ENCODE data around the gene TGFB1. TPM values are rescaled to one million over a fixed set of nuclear protein-coding genes. Genes with fewer than 3 reads are reported as not detected.

The TGFB1 gene
- total and polyA plus RNA-seq, 7 donors: 6.5 to 27.1 (median 17.4) TPM

DNA sequence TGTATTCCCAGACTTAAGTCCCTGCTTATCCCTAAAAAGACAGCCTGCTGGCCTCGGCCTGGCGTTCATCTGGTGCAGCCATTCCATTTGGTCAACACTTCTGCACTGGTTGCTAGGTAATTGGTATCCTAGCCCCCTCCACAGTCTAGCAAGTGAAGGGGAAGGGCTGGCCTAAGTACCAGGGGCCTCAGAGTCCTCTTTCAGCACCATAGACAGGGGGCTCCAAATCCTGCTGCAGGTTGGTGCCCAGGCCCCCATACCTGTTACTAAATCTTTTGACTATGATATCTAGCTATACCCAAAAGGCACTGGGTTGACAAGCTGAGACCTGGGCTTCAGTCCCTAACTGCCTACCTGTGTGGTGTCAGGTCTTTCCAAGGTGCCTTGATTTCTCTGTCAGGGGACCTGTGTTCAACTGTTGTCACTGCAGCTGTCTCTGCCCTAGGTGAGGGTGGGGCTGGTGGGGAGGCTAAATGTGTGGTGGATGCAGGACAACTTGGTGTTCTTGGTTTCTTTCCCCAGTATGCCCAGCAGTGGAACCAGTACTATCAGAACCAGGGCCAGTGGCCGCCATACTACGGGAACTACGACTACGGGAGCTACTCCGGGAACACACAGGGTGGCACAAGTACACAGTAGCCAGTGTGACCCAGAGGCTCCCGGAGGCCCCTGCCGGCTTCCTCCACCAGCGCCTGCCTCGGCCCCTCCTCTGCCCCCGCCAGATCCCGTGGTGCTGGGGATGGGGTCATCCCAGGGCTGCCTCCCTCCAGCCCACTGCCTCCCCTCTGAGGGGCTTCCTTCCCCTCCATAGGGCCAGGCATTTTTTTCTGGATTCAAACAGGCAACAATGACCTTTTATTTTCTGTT, 47.6 kb downstream of the TGFB1 start:
- H3K4me3 ChIP-seq: no peak overlapping the region
- H3K27me3 ChIP-seq: no peaks in the 10 kb centered on the region
- H3K36me3 ChIP-seq: peaks cover 45 to 66% (median 53%) of the 10 kb centered on the region in 4 donors
- intact Hi-C loops (cut with DNase I): loop anchor here (5.0 kb wide), 2 partner anchors 89 to 1019 kb away; partner anchors contain the start of genes AKT2 and AXL
- peaks cover 0 to 33% (median 27%) of the 10 kb centered on the region in 4 donors for H3K4me1 ChIP-seq
- no peak for DNase-seq
- TF ChIP-seq EP300 (IDR thresholded peaks at IDR 0.05) (no peak), POLR2AphosphoS5 (IDR thresholded peaks at IDR 0.05) (no peak), POLR2A (IDR thresholded peaks at IDR 0.05) (no peak)
- TF ChIP-seq, protein P1, sequence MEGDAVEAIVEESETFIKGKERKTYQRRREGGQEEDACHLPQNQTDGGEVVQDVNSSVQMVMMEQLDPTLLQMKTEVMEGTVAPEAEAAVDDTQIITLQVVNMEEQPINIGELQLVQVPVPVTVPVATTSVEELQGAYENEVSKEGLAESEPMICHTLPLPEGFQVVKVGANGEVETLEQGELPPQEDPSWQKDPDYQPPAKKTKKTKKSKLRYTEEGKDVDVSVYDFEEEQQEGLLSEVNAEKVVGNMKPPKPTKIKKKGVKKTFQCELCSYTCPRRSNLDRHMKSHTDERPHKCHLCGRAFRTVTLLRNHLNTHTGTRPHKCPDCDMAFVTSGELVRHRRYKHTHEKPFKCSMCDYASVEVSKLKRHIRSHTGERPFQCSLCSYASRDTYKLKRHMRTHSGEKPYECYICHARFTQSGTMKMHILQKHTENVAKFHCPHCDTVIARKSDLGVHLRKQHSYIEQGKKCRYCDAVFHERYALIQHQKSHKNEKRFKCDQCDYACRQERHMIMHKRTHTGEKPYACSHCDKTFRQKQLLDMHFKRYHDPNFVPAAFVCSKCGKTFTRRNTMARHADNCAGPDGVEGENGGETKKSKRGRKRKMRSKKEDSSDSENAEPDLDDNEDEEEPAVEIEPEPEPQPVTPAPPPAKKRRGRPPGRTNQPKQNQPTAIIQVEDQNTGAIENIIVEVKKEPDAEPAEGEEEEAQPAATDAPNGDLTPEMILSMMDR (IDR thresholded peaks at IDR 0.05): no peak
- H3K27ac ChIP-seq: peak overlapping the region in 3 of 4 donors; percentile 29 to 96 (median 96)
- WGBS, 2 donors: 77 to 83% methylated on average over 13 of the region's 13 CpGs
- H3K9me3 ChIP-seq: no peaks in the 10 kb centered on the region

DNA sequence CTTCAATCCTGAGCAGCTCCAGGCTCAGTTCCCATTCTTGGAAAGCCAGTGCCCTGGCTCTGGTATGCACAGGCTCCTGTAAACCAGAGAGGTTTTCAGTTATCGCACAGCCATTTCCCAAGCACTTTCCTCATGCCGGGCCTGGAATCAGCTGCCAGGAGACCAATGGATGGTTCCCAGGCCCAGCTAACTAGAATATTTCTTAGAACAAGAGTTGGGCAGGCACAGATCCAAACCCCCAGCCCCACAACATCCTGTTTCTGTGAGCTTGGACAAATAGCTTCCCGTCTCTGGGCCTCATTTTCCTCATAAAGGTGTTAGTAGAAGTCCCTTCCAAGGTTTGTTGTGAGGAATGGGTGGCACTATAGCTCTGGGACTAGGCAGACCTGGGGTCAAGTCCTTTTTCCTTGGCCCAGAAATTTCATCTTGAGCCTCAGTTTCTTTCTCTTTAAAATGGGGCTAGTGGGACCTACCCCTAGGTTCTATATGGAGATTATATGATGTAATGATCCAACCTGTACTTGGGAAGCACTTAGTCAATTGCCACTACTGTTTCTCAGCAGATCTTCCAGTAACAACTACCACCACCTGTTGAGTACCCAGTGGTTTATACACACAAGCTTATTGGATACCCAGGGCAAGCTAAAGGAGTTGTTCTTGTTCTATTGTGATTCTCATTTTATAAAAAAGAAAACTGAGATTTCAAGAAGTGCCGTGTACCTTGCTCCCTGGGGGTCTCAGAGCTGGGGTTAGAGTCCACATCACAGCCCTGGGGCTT, 48.8 kb downstream of the TGFB1 start:
- peaks cover 45 to 78% (median 58%) of the 10 kb centered on the region in 4 donors for H3K36me3 ChIP-seq
- DNase-seq: peak; percentile 56
- no peak overlapping the region for H3K4me3 ChIP-seq
- 84 to 89% methylated on average over 4 of the region's 4 CpGs for WGBS, 2 donors
- peak overlapping the region in 3 of 4 donors; percentile 0 to 21 (median 11) for H3K27ac ChIP-seq
- peaks cover 0 to 34% (median 29%) of the 10 kb centered on the region in 4 donors for H3K4me1 ChIP-seq
- no peaks in the 10 kb centered on the region for H3K9me3 ChIP-seq
- H3K27me3 ChIP-seq: no peaks in the 10 kb centered on the region
- intact Hi-C loops (cut with DNase I): loop anchor here (5.0 kb wide), 2 partner anchors 88 to 1018 kb away; partner anchors contain the start of genes AKT2 and AXL
- TF ChIP-seq POLR2AphosphoS5 (IDR thresholded peaks at IDR 0.05): no peak
- TF ChIP-seq EP300 (IDR thresholded peaks at IDR 0.05): no peak
- no peak for TF ChIP-seq POLR2A (IDR thresholded peaks at IDR 0.05)
- TF ChIP-seq, protein P1 (IDR thresholded peaks at IDR 0.05): no peak

- intact Hi-C loops (cut with DNase I): no loop called here
- peak; percentile 61 for DNase-seq
- Histone ChIP-seq H3K4me3 (no peak overlapping the region), H3K27me3 (no peaks in the 10 kb centered on the region), H3K27ac (no peak overlapping the region), H3K36me3 (peaks cover 45 to 78% (median 58%) of the 10 kb centered on the region in 4 donors), H3K4me1 (peaks cover 0 to 39% (median 33%) of the 10 kb centered on the region in 4 donors), H3K9me3 (no peaks in the 10 kb centered on the region)
- TF ChIP-seq POLR2A (IDR thresholded peaks at IDR 0.05) (no peak), POLR2AphosphoS5 (IDR thresholded peaks at IDR 0.05) (no peak), EP300 (IDR thresholded peaks at IDR 0.05) (no peak)
- TF ChIP-seq, protein P1 (IDR thresholded peaks at IDR 0.05): no peak
- 92% methylated on average over 14 of the region's 14 CpGs for WGBS, 2 donors
Measured at GRCh38 chr19:41303954-41304353, 49.8 kb downstream of the TGFB1 start.

- TF ChIP-seq POLR2AphosphoS5 (IDR thresholded peaks at IDR 0.05): peak in 1 of 4 donors; percentile 10
- no peak for TF ChIP-seq POLR2A (IDR thresholded peaks at IDR 0.05)
- TF ChIP-seq, protein P1 (IDR thresholded peaks at IDR 0.05): no peak
- intact Hi-C loops (cut with DNase I): no loop called here
- peaks cover 45 to 80% (median 58%) of the 10 kb centered on the region in 4 donors for H3K36me3 ChIP-seq
- no peaks in the 10 kb centered on the region for H3K9me3 ChIP-seq
- WGBS, 2 donors: 59 to 83% methylated on average over 21 of the region's 21 CpGs
- peak overlapping the region in 2 of 4 donors; percentile 16 to 30 for H3K27ac ChIP-seq
- no peak overlapping the region for H3K4me3 ChIP-seq
- H3K27me3 ChIP-seq: no peaks in the 10 kb centered on the region
- peaks cover 0 to 39% (median 33%) of the 10 kb centered on the region in 4 donors for H3K4me1 ChIP-seq
- peak; percentile 67 for DNase-seq
Measured at GRCh38 chr19:41302624-41303351, 50.9 kb downstream of the TGFB1 start.
